Hepatocyte (in vitro differentiated cells): ENCODE measurements around the gene HAUS7. TPM values are rescaled to one million over a fixed set of nuclear protein-coding genes. Genes with fewer than 3 reads are reported as not detected.

Source experiments
- DNase-seq: peaks from one replicate; pipeline ENCODE4 v3.0.0-alpha.2; 2016; ENCODE audit warnings: low spot score
- H2AFZ ChIP-seq: fragments of 200-600 bp; sonication (generic); 2 replicates; pipeline ENCODE4 v1.6.0; 2016; ENCODE audit warnings: antibody characterized with exemption, mild to moderate bottlenecking
- H3K27ac ChIP-seq: fragments of 200-600 bp; sonication (generic); 2 replicates; pipeline ENCODE4 v1.5.1; 2016; ENCODE audit warnings: mild to moderate bottlenecking
- H3K27me3 ChIP-seq: fragments of 200-600 bp; sonication (generic); 2 replicates; pipeline ENCODE4 v1.6.1; 2016
- H3K36me3 ChIP-seq: fragments of 200-600 bp; sonication (generic); replicated peaks from 2 replicates; pipeline ENCODE4 v1.5.1; 2016; ENCODE audit warnings: low read depth; ENCODE audit not compliant: insufficient read depth
- H3K4me1 ChIP-seq: fragments of 200-600 bp; sonication (generic); 2 replicates; pipeline ENCODE4 v1.5.1; 2016; ENCODE audit warnings: mild to moderate bottlenecking, moderate library complexity; ENCODE audit not compliant: insufficient read depth
- H3K4me2 ChIP-seq: fragments of 200-600 bp; sonication (generic); 2 replicates; pipeline ENCODE4 v1.6.0; 2016
- H3K4me3 ChIP-seq: fragments of 200-600 bp; sonication (generic); 2 replicates; pipeline ENCODE4 v1.5.1; 2016; ENCODE audit warnings: mild to moderate bottlenecking
- H3K79me2 ChIP-seq: fragments of 200-600 bp; sonication (generic); 2 replicates; pipeline ENCODE4 v1.6.0; 2017; ENCODE audit warnings: mild to moderate bottlenecking
- H3K9me2 ChIP-seq: fragments of 200-600 bp; sonication (generic); replicated peaks from 2 replicates; pipeline ENCODE4 v1.6.0; 2017; ENCODE audit warnings: mild to moderate bottlenecking; ENCODE audit not compliant: insufficient read depth
- H3K9me3 ChIP-seq: fragments of 200-600 bp; sonication (generic); 2 replicates; pipeline ENCODE4 v1.5.1; 2016; ENCODE audit warnings: low read depth, mild to moderate bottlenecking
- H4K20me1 ChIP-seq: fragments of 200-600 bp; sonication (generic); 2 replicates; pipeline ENCODE4 v1.6.0; 2016; ENCODE audit warnings: mild to moderate bottlenecking; ENCODE audit not compliant: insufficient read depth, poor library complexity, severe bottlenecking
- CTCF ChIP-seq: fragments of 200-600 bp; sonication (generic); IDR thresholded peaks from 2 replicates; pipeline ENCODE4 v1.5.1; 2016; ENCODE audit warnings: antibody characterized with exemption, mild to moderate bottlenecking; ENCODE audit not compliant: poor library complexity
- EZH2 ChIP-seq: fragments of 200-600 bp; sonication (generic); IDR thresholded peaks from 2 replicates; pipeline ENCODE4 v1.6.1; 2016; ENCODE audit warnings: antibody characterized with exemption, mild to moderate bottlenecking, borderline replicate concordance
- EZH2phosphoT487 ChIP-seq: fragments of 200-600 bp; sonication (generic); IDR thresholded peaks from one replicate; pipeline ENCODE4 v1.6.1; 2018; ENCODE audit warnings: antibody characterized with exemption, mild to moderate bottlenecking, low read depth, moderate library complexity; ENCODE audit not compliant: unreplicated experiment, severe bottlenecking
- WGBS: methylation state at CpG from one replicate; pipeline ENCODE4 v1.1.6; 2016; ENCODE audit warnings: low lambda C conversion rate; ENCODE audit errors: missing lambda C conversion rate; 5-methylcytosine and 5-hydroxymethylcytosine counted together
- polyA plus RNA-seq: library from polyadenylated mRNA; unstranded; fragments of >200 nt; fragmentation: Nextera tagmentation; extraction: Ambion mirVana; gene quantifications from 2 replicates; pipeline ENCODE4 v1.2.1, GENCODE V29; 2016
- total RNA-seq: library from RNA; depleted of rRNA; stranded (reverse); fragments of >200 nt; gene quantifications from 2 replicates; pipeline ENCODE4 v1.2.3, GENCODE V29; 2014

Gene HAUS7
- total and polyA plus RNA-seq, 2 experiments from 2014 or later: 17.5 to 23.1 TPM

DNA sequence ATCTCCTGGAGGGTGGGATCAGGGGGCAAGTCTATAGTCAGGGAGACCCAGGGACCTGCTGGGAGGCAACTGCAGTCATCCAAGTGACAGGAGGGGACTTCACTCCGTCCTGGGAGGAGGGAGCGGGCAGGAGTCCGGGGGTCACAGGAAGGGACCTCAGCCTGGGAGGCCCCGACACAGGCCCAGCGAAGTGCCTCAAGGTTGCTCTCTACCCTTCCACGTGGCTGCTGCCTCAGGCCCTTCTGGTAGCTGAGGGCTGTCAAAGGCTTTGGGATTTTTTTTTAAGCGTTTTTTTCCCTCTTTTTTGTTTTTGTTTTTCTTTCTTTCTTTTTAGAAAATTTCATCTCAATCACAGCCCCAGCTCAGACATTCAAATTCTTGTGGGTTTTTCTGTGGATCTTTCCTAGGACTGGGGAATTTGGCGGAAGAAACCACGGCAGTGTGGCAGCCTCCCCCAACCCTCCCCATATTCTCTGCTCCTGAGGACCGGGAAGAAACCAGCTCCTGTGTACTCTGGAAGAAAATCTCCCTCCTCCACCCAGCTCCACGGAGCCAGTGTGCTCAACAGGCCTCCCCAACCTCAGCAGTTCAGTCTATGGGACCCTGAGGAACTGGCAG is 1.4 kb upstream of the HAUS7 start:
- Histone ChIP-seq H3K4me2 (no peak overlapping the region), H3K4me1 (peaks cover 7% of the 10 kb centered on the region), H3K4me3 (no peak overlapping the region), H2AFZ (no peak overlapping the region), H3K9me2 (no peaks in the 10 kb centered on the region), H3K27ac (peak overlapping the region; percentile 43), H3K36me3 (no peaks in the 10 kb centered on the region), H3K9me3 (no peaks in the 10 kb centered on the region), H3K27me3 (no peaks in the 10 kb centered on the region), H3K79me2 (peaks cover 4% of the 10 kb centered on the region), H4K20me1 (no peaks in the 10 kb centered on the region)
- no peak for DNase-seq
- TF ChIP-seq CTCF (no peak), EZH2 (no peak), EZH2phosphoT487 (no peak)
- WGBS: 63% methylated on average over 11 of the region's 11 CpGs

DNA sequence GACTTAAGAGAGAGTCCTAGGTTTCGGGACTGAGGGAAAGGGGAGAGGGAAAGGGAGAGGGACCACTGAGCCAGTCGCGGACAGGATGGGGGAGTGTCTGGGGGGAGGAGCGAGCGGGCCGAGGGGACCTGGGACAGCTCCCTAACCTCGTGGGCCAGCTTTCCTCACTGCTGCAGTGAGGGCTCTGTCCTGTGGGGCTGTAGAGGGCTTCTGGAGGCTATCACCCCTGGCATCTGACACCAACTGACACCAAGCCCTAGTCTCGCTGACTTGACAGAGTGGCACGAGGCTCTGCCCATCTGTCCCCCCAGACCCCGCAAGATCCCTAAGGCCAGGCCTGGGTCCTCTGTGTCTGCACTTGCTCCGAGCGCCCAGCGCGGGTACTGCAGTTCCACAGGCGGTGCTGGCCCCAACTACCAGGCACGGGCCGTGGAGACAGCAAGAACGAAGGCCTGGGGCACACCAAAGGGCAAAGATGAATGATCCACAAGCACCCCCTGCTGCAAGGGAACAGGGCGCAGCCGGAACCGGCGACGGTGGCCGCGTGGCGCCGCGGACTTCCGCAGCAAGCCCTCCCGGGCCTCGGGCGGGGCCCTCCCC is 465 bp downstream of the HAUS7 start:
- H4K20me1 ChIP-seq: no peaks in the 10 kb centered on the region
- peak; percentile 38 for DNase-seq
- H3K9me3 ChIP-seq: no peaks in the 10 kb centered on the region
- H3K27ac ChIP-seq: peak overlapping the region; percentile 36
- H3K36me3 ChIP-seq: no peaks in the 10 kb centered on the region
- no peak for TF ChIP-seq EZH2phosphoT487
- no peak for TF ChIP-seq CTCF
- TF ChIP-seq EZH2: no peak
- peaks cover under 1% of the 10 kb centered on the region for H3K4me1 ChIP-seq
- H2AFZ ChIP-seq: peak overlapping the region; percentile 58
- H3K4me3 ChIP-seq: peak overlapping the region; percentile 35
- no peaks in the 10 kb centered on the region for H3K9me2 ChIP-seq
- H3K4me2 ChIP-seq: peak overlapping the region; percentile 86
- H3K27me3 ChIP-seq: no peaks in the 10 kb centered on the region
- H3K79me2 ChIP-seq: peaks cover 4% of the 10 kb centered on the region
- 38% methylated on average over 23 of the region's 32 CpGs for WGBS

DNA sequence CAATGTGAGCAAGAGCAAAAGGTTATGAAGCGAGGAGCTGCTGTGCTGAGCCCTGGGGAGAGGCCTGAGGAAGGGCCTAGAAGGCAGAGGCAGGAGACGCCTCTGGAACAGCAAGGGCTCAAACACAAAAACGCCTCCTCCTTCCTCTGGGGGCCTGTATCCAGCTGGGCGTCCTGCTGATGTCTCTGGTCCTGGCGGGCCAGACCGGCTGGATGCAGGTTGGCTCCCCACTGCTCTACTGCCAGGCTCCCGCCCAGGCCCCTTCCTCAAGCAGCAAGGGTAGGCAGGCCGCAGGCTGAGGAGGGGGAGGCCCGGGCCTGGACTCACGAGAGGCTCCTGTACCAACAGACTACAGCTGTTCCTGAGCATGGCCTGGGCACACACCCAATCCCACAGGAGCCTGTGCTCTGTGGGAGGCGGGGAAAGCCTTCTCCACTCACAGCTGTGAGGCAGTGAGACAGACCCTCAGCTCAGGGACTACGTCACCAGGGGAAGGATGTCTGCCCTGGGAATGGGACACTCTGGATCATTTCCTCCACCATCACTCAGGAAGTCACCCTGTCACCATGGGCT is 2.3 kb downstream of the HAUS7 start:
- Histone ChIP-seq H3K36me3 (no peaks in the 10 kb centered on the region), H3K79me2 (peaks cover 4% of the 10 kb centered on the region), H4K20me1 (no peaks in the 10 kb centered on the region), H3K27ac (no peak overlapping the region), H3K9me3 (no peaks in the 10 kb centered on the region), H2AFZ (no peak overlapping the region), H3K4me1 (no peaks in the 10 kb centered on the region), H3K9me2 (no peaks in the 10 kb centered on the region), H3K27me3 (no peaks in the 10 kb centered on the region), H3K4me3 (no peak overlapping the region), H3K4me2 (no peak overlapping the region)
- WGBS: 86% methylated on average over 12 of the region's 12 CpGs
- TF ChIP-seq EZH2phosphoT487 (no peak), CTCF (no peak), EZH2 (no peak)
- DNase-seq: no peak
